ENCODE measurements around the gene CTSZ.

CTSZ gene

DNA sequence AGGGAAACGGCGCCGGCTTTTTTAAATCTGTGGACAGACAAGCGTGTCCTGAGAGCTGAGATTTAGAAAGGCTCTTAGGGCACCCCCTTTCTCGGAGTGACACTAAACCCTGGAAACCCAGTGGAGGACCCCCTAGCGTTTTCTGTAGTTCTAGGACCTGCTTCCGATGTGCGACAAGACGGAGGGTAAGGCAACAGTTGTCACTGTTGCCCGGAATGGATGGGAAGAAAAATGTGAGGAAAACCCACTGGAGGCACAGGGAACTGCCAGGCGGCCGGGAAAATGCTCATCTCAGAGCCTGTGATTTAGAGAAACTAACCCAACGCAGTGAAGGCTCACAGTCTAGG is 25.6 kb upstream of the CTSZ start:
- POLR2A ChIA-PET (ENCODE audit: low non-redundant PET): interaction anchor here (0.5 to 2.0 kb wide), 10 partner anchors 8 to 202 kb away, joined by 3 to 20 read pairs (median 4); partner anchors contain the start of gene PRELID3B
- peak; percentile 56 for DNase-seq (ENCODE audit: low spot score)
- TF ChIP-seq, protein P1, sequence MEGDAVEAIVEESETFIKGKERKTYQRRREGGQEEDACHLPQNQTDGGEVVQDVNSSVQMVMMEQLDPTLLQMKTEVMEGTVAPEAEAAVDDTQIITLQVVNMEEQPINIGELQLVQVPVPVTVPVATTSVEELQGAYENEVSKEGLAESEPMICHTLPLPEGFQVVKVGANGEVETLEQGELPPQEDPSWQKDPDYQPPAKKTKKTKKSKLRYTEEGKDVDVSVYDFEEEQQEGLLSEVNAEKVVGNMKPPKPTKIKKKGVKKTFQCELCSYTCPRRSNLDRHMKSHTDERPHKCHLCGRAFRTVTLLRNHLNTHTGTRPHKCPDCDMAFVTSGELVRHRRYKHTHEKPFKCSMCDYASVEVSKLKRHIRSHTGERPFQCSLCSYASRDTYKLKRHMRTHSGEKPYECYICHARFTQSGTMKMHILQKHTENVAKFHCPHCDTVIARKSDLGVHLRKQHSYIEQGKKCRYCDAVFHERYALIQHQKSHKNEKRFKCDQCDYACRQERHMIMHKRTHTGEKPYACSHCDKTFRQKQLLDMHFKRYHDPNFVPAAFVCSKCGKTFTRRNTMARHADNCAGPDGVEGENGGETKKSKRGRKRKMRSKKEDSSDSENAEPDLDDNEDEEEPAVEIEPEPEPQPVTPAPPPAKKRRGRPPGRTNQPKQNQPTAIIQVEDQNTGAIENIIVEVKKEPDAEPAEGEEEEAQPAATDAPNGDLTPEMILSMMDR (conservative IDR thresholded peaks at IDR 0.05; ENCODE audit: low read depth): peak; percentile 29; the same call in 1 of the 2 replicates
- CTCF ChIA-PET: interaction anchor here (0.6 to 1.7 kb wide), 6 partner anchors 22 to 419 kb away, joined by 3 to 5 read pairs (median 4); no protein-coding TSS in a partner anchor
- H3K27ac ChIP-seq: peak overlapping the region; percentile 85

DNA sequence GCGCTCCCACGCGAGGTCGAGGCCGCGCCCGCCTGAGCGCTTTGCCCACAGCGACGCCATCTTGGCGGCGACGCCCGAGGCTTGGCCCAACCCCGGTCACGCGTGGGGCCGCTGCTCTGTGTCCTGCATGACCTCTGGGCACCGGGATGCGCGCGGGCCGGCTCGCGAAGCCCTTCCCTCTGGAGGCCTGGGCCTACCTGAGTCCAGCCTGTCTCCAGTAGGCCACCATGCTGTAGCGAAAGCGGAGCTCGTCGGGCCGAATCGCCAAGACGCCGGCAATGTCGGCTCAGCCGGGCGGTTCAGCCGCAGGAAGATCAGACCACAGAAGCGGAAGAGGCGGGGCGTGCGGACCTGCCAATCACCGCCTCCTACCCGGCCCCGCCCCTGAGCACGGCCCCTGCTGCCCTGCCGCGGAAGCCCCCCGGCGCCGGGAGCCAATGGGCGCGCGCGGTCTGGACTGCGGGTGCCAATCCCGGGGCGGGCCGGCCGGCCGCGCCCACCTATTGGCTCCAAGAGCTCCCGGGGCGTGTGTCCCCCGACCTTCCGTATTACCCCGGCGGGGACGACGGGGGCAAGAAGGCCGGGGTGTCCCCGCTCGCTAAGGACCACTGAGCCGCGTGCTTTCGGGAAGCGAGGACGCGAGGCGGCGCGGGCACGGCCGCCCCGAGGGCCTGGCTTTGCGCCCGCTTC is 25.1 kb upstream of the CTSZ start, which contains the start of gene ATP5F1E:
TSS of gene ATP5F1E (minus strand) at position 313 of the 690 bp plus-strand sequence. CDS start at position 229, 84 bp downstream.
- POLR2A ChIA-PET (ENCODE audit: low non-redundant PET): interaction anchor here (0.5 to 2.0 kb wide), 13 partner anchors 9 to 1819 kb away, joined by 3 to 20 read pairs (median 3); partner anchors contain the start of gene PRELID3B
- CTCF ChIA-PET: interaction anchor here (0.5 to 1.7 kb wide), 11 partner anchors 19 to 852 kb away, joined by 3 to 6 read pairs (median 3); no protein-coding TSS in a partner anchor
- DNase-seq (ENCODE audit: low spot score): peak; percentile 99
- peak within 1 kb of the TSS; percentile 85 for H3K27ac ChIP-seq
- TF ChIP-seq, protein P1 (conservative IDR thresholded peaks at IDR 0.05; ENCODE audit: low read depth): no peak

DNA sequence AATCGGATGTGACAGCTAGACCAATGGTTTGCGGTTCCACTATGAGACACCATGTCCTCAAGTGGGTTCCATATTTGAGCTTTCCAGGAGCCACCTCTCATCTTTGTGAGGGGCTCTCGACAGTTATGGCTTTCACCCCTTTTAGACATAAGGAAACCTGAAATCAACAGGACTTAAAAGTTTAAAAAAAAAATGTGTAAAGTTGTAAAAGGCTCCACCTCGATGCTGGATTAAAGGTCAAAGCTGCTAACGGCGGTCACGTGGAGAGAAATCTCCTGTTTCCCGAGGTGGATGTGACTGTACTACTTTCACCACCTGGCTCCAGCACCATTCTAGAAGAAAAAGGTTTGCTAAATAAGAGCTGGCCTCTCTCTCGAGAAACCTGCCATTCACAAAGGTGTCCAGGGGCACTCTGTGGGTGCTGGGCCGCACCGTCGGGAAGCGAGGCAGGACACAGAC is 24.5 kb upstream of the CTSZ start:
- CTCF ChIA-PET: interaction anchor here (0.5 to 1.7 kb wide), 6 partner anchors 18 to 851 kb away, joined by 3 to 6 read pairs (median 4); no protein-coding TSS in a partner anchor
- no peak for DNase-seq (ENCODE audit: low spot score)
- peak overlapping the region; percentile 85 for H3K27ac ChIP-seq
- TF ChIP-seq, protein P1 (conservative IDR thresholded peaks at IDR 0.05; ENCODE audit: low read depth): no peak
- POLR2A ChIA-PET (ENCODE audit: low non-redundant PET): interaction anchor here (0.6 to 2.0 kb wide), 6 partner anchors 9 to 1819 kb away, joined by 3 to 20 read pairs (median 3); partner anchors contain the start of gene PRELID3B

DNA sequence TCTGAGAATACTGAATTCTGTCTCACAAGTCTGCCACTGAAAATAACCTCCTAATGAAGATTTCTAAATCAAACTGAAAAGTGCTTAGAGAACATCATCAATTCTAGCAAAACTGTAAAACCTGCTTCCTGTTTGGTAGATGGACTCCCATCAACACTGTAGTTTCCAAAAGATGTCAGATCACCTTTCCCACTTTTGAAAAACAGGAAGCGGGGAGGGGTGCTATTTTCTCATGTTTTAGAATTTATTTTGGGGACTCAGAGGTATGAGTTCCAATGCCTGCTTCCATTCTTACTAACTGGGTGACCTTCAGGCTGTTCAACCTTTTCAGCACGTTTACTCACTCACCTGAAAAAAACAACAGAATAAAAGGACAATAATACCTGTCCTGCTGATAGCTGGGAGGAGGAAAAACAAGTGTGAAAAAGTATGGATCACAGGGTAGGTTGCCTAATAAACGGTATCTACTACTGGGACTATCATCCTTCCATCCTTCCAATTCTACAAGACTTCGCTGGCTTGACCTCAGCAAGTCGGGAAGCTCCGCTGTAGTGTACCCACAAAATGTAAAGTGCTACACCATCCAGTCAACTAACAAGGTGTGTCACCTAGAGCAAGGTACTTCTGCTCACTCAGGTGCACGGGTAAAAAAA is 24.0 kb upstream of the CTSZ start:
- TF ChIP-seq, protein P1 (conservative IDR thresholded peaks at IDR 0.05; ENCODE audit: low read depth): no peak
- DNase-seq (ENCODE audit: low spot score): no peak
- no peak overlapping the region for H3K27ac ChIP-seq
- POLR2A ChIA-PET (ENCODE audit: low non-redundant PET): interaction anchor here (1.0 to 2.0 kb wide), 2 partner anchors 12 to 21 kb away, joined by 3 to 20 read pairs; partner anchors contain the start of gene PRELID3B
- CTCF ChIA-PET: interaction anchor here (0.5 to 1.7 kb wide), 4 partner anchors 21 to 918 kb away, joined by 3 to 6 read pairs (median 4); no protein-coding TSS in a partner anchor

DNA sequence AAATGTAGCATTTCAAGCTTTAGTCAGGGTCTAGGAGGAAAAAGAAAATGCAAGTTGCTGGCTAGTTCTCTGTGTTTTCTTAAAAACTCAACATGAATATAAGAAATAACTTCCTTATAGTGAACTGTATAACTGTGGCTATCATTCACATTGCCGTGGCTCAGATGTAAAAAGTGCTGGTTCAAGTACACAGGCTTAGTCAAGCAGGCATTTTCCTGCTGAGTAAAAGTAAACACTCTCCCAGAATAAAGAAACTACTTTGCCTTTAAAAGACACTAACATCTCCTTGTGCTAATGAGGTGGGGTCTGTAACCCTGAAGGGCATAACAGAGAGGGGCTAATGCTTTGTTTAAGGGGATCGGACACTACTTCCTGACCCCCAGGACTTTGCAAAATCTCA is 21.8 kb upstream of the CTSZ start:
- TF ChIP-seq, protein P1 (conservative IDR thresholded peaks at IDR 0.05; ENCODE audit: low read depth): no peak
- ChIA-PET POLR2A (ENCODE audit: low non-redundant PET) (interaction anchor here (0.6 to 1.0 kb wide), 3 partner anchors 12 to 138 kb away, joined by 3 to 8 read pairs (median 3); no protein-coding TSS in a partner anchor), CTCF (interaction anchor here (0.6 to 0.9 kb wide), 2 partner anchors 19 to 31 kb away, joined by 3 read pairs; no protein-coding TSS in a partner anchor)
- H3K27ac ChIP-seq: no peak overlapping the region
- no peak for DNase-seq (ENCODE audit: low spot score)
